Measurements from ENCODE around the gene KRT83.

The KRT83 gene

DNA sequence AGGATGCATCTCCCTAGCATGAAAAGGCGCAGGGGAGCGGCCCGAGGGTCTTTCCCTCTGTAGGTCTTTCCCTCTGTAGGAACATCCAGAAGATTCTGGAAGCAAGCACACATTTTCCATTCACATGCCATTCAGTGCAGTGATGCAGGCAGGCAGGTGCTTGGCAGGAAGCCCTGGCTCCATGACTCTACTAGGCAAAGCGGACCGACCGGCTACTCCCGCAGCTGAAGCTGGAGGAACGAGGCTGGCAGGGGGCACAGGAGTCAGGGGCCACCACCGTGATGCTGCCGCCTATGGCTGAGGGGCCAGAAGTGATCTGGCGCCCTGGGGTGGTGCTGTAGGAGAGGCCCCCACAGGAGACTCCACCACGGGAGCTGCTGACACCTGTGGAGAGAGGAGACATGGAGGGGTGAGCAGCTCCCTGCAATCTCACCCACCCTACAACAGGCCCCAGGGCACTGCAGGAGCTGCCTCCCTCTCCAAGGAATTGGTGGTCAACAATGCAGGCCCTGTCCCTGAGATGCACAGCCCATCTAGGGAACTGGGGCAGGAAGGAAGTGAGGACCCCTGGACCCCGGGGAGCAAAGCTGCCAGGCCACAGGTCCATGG, 39.6 kb upstream of the KRT83 start:
- H3K4me3 ChIP-seq (ENCODE audit: low read length) = no peak overlapping the region
- H2AFZ ChIP-seq (ENCODE audit: low read depth, low read length) = no peak overlapping the region
- H3K27me3 ChIP-seq (ENCODE audit: low read depth, low read length) = peaks cover 22% of the 10 kb centered on the region
- H3K4me1 ChIP-seq (ENCODE audit: low read length) = peaks cover 17% of the 10 kb centered on the region
- H3K79me2 ChIP-seq (ENCODE audit: low read length) = no peaks in the 10 kb centered on the region
- no peak for TF ChIP-seq EZH2phosphoT487 (IDR thresholded peaks at IDR 0.05; ENCODE audit: low read depth)
- TF ChIP-seq, protein P1, sequence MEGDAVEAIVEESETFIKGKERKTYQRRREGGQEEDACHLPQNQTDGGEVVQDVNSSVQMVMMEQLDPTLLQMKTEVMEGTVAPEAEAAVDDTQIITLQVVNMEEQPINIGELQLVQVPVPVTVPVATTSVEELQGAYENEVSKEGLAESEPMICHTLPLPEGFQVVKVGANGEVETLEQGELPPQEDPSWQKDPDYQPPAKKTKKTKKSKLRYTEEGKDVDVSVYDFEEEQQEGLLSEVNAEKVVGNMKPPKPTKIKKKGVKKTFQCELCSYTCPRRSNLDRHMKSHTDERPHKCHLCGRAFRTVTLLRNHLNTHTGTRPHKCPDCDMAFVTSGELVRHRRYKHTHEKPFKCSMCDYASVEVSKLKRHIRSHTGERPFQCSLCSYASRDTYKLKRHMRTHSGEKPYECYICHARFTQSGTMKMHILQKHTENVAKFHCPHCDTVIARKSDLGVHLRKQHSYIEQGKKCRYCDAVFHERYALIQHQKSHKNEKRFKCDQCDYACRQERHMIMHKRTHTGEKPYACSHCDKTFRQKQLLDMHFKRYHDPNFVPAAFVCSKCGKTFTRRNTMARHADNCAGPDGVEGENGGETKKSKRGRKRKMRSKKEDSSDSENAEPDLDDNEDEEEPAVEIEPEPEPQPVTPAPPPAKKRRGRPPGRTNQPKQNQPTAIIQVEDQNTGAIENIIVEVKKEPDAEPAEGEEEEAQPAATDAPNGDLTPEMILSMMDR (IDR thresholded peaks at IDR 0.05; ENCODE audit: low read depth, low read length) = no peak
- no peaks in the 10 kb centered on the region for H4K20me1 ChIP-seq (ENCODE audit: insufficient read depth, low read length)
- no peaks in the 10 kb centered on the region for H3K9me3 ChIP-seq (ENCODE audit: insufficient read depth, low read length)
- no peak overlapping the region for H3K9ac ChIP-seq (ENCODE audit: low read length)
- H3K27ac ChIP-seq (ENCODE audit: low read length) = no peak overlapping the region
- no peaks in the 10 kb centered on the region for H3K36me3 ChIP-seq (replicated peaks; ENCODE audit: low read depth, low read length)
- H3K4me2 ChIP-seq (ENCODE audit: low read length) = no peak overlapping the region

DNA sequence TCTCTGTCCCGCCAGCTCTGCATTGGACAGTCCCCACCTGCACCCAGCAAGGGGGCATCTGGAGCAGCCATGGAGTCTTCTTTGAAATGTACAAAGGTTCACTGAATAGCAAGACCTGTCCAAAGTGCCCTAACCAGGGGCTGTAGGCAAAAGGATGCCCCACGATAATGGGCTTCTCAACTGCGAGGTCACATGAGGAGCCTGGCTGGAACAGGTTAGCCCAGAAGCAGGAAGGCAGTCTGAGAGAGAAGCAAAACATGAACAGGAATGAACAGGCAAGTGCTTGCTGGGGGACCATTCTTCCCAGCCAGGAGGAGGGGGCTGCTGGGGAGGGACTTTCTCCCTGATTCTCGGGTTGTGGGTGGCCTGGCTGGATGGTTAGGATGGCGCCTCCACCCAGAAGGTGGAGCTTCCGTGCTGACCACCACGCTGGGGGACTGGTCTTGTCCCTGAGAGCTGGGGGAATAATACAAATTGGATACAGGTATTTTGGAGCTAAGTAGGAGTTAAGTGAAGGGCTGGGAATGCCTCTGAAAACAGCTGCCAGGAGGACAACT, 39.0 kb upstream of the KRT83 start:
- H3K4me1 ChIP-seq (ENCODE audit: low read length) = peaks cover 15% of the 10 kb centered on the region
- H3K9me3 ChIP-seq (ENCODE audit: insufficient read depth, low read length) = no peaks in the 10 kb centered on the region
- H3K36me3 ChIP-seq (replicated peaks; ENCODE audit: low read depth, low read length) = no peaks in the 10 kb centered on the region
- H3K27ac ChIP-seq (ENCODE audit: low read length) = no peak overlapping the region
- no peaks in the 10 kb centered on the region for H3K79me2 ChIP-seq (ENCODE audit: low read length)
- TF ChIP-seq EZH2phosphoT487 (IDR thresholded peaks at IDR 0.05; ENCODE audit: low read depth) = no peak
- TF ChIP-seq, protein P1 (IDR thresholded peaks at IDR 0.05; ENCODE audit: low read depth, low read length) = no peak
- no peak overlapping the region for H3K4me2 ChIP-seq (ENCODE audit: low read length)
- no peak overlapping the region for H3K4me3 ChIP-seq (ENCODE audit: low read length)
- H3K27me3 ChIP-seq (ENCODE audit: low read depth, low read length) = peaks cover 18% of the 10 kb centered on the region
- H4K20me1 ChIP-seq (ENCODE audit: insufficient read depth, low read length) = no peaks in the 10 kb centered on the region
- no peak overlapping the region for H3K9ac ChIP-seq (ENCODE audit: low read length)
- H2AFZ ChIP-seq (ENCODE audit: low read depth, low read length) = no peak overlapping the region

DNA sequence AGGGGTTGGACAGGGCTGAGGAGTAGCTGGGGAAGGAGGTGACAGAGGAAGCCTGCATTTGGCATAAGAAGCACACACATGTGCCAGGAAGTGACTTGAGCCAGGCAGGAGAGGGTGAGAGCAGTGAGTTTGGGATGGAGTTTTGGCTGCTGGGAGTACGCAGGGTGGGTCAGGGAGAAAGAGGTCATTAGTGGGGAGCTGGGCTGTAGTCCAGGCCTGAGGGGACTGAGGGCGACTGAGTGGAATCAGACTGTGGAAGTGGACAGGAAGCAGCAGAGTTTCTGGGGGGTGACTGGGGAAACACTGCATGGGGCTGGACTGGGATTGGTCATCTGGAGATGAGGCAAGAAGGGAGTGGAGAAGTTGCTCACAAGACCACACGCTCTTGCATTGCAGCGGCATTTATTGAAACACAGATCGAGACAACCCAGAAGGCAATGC, 38.4 kb upstream of the KRT83 start:
- no peak overlapping the region for H3K9ac ChIP-seq (ENCODE audit: low read length)
- no peaks in the 10 kb centered on the region for H3K9me3 ChIP-seq (ENCODE audit: insufficient read depth, low read length)
- H4K20me1 ChIP-seq (ENCODE audit: insufficient read depth, low read length) = no peaks in the 10 kb centered on the region
- H3K4me3 ChIP-seq (ENCODE audit: low read length) = no peak overlapping the region
- no peak overlapping the region for H3K27ac ChIP-seq (ENCODE audit: low read length)
- peaks cover 12% of the 10 kb centered on the region for H3K4me1 ChIP-seq (ENCODE audit: low read length)
- peaks cover 18% of the 10 kb centered on the region for H3K27me3 ChIP-seq (ENCODE audit: low read depth, low read length)
- H3K79me2 ChIP-seq (ENCODE audit: low read length) = no peaks in the 10 kb centered on the region
- H3K4me2 ChIP-seq (ENCODE audit: low read length) = no peak overlapping the region
- TF ChIP-seq, protein P1 (IDR thresholded peaks at IDR 0.05; ENCODE audit: low read depth, low read length) = no peak
- no peak for TF ChIP-seq EZH2phosphoT487 (IDR thresholded peaks at IDR 0.05; ENCODE audit: low read depth)
- no peak overlapping the region for H2AFZ ChIP-seq (ENCODE audit: low read depth, low read length)
- no peaks in the 10 kb centered on the region for H3K36me3 ChIP-seq (replicated peaks; ENCODE audit: low read depth, low read length)

DNA sequence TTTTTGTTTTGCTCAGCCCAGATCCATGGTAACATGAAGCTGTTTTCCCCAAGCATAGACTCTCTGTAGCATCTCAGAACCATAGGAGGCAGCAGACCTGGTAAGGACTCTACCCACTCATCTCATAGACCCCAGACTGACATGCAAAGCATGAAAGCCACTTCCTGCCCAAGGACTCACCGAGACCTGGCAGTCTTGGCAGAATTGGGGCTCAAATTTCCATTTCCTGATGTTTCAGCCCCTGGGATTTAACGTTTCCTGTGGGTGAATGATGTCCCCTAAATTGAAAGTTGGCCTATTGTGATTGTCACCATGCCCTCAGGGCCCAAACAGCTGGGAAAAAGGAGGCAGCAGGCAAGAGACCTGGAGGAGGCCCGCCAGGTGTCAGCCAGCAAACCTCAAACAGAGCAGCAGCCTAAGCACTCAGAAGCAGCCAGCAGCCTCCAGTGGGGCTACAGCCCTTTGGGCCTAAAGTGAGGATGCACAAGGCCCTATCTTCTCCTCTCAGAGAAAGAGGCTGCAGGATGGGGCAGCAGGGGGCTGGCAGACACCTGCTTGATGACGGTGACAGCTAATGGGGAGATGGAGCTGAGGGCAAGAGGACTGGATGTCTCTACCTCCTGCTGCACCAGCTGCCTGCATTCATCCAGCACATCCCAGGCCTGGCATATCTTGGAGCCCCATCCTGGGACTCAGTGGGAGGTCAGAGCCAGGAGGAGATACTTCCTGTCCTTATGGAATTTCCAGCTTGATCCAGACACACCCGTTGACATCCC, 37.6 kb upstream of the KRT83 start:
- H4K20me1 ChIP-seq (ENCODE audit: insufficient read depth, low read length) = no peaks in the 10 kb centered on the region
- H2AFZ ChIP-seq (ENCODE audit: low read depth, low read length) = peak overlapping the region; percentile 52; the same call in 1 of the 2 replicates
- H3K4me2 ChIP-seq (ENCODE audit: low read length) = peak overlapping the region; percentile 56
- TF ChIP-seq, protein P1 (IDR thresholded peaks at IDR 0.05; ENCODE audit: low read depth, low read length) = peak; percentile 17
- no peak for TF ChIP-seq EZH2phosphoT487 (IDR thresholded peaks at IDR 0.05; ENCODE audit: low read depth)
- no peak overlapping the region for H3K27ac ChIP-seq (ENCODE audit: low read length)
- no peaks in the 10 kb centered on the region for H3K9me3 ChIP-seq (ENCODE audit: insufficient read depth, low read length)
- no peaks in the 10 kb centered on the region for H3K36me3 ChIP-seq (replicated peaks; ENCODE audit: low read depth, low read length)
- H3K4me1 ChIP-seq (ENCODE audit: low read length) = peaks cover 12% of the 10 kb centered on the region
- H3K79me2 ChIP-seq (ENCODE audit: low read length) = no peaks in the 10 kb centered on the region
- no peak overlapping the region for H3K4me3 ChIP-seq (ENCODE audit: low read length)
- H3K27me3 ChIP-seq (ENCODE audit: low read depth, low read length) = peaks cover 18% of the 10 kb centered on the region
- H3K9ac ChIP-seq (ENCODE audit: low read length) = no peak overlapping the region
